Left hindlimb (tissue), 1 donor: ENCODE measurements around the gene C5orf15.
"Not testable (repeated sequence)": the region's sequence is repeated elsewhere in the genome, so short reads cannot be mapped to it uniquely, and the experiment has no call there.

ENCODE experiments used
- DNase-seq: peaks from one replicate; pipeline ENCODE4 v3.0.0-alpha.2; 2018

C5orf15 gene

DNA sequence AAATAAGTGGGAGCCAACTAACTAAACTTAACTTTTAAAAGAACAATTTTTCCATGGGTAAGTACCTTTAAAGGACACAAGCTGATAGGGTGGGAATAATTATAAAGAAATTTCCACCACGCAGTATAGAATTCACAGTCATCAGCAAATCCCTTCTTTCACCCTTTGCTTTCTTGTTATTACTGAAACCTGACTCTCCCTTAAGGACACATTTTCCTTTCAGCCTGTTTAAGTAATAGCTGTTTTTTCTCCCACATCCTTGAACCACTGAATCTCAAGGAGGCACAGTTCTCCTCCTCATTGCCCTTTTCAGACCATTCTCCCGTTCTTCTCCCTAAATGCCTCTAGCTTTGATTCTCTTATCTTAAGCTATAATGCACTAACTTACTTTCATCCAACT is 6.3 kb downstream of the C5orf15 start:
- no peak for DNase-seq

GRCh38 chr5:133959643-133960042 is 8.8 kb downstream of the C5orf15 start:
- DNase-seq = no peak

- DNase-seq = no peak
Observed at GRCh38 chr5:133957591-133957990, 10.8 kb downstream of the C5orf15 start.

- DNase-seq = no peak
Observed at GRCh38 chr5:133957080-133957479, 11.3 kb downstream of the C5orf15 start.

GRCh38 chr5:133956196-133956595 is 12.2 kb downstream of the C5orf15 start:
- DNase-seq = not testable (repeated sequence)

DNA sequence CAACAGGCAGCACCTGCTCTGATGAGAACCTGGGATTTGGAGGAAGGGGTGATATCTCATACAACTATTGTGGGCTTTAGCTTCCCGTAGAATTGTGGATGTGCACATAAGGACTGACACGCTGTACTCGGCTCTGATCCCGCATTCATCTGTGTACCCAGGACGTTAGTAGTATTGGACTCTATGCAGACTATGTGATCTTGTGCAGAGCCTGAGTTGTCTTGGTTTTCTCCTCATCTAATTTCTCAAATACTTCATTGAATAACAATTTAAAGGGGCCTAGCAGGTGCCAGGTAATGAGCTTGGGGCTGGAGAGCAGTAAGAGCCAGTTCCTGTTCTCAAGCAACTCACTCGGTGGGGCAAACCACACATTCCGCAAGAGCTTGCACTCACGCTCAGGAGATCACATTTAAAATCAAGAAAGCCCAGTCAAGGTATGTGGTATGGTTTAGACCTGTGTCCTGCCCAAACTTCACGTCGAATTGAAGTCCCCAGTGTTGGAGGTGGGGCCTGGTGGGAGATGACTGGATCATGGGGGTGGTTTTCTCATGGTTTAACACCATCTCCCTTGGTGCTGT is 14.8 kb downstream of the C5orf15 start:
- no peak for DNase-seq

DNA sequence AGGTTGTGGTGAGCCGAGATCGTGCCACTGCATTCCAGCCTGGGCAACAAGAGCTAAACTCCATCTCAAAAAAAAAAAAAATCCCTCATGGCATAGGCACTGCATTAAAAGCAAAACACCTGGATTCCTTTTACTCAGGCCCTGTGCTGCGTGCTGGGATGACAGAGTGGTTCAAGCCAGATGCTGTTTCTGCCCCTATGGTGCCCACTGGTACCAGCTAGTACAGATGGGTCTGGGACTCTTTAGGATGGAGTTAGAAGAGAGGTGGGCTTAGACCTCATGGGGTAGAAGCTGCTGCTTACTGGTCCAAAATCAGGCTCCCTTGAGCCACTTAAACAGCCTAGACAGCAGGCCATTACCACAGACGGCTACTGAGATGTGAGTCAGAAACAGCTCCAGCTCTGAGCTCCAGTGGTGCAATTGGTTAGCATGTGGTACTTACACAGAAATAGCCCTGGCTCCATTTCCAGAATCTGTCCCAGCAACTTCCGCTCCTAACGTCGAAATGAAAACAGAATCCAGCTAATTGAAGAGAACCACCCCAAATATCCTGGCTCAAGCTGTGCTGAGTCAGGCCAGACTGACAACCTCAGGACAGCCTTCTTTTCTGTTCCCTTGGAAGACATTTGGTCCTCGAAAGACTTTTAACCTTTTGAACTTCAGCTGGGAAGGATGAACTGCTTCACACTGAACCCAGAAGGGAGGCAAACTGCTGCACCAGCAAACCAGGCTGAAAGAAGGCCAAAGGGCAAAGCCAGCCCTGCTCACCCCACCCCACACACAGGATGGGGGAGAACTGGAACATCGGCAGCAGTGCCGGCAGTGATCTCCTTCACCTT is 15.5 kb downstream of the C5orf15 start:
- DNase-seq = peak; percentile 59

DNA sequence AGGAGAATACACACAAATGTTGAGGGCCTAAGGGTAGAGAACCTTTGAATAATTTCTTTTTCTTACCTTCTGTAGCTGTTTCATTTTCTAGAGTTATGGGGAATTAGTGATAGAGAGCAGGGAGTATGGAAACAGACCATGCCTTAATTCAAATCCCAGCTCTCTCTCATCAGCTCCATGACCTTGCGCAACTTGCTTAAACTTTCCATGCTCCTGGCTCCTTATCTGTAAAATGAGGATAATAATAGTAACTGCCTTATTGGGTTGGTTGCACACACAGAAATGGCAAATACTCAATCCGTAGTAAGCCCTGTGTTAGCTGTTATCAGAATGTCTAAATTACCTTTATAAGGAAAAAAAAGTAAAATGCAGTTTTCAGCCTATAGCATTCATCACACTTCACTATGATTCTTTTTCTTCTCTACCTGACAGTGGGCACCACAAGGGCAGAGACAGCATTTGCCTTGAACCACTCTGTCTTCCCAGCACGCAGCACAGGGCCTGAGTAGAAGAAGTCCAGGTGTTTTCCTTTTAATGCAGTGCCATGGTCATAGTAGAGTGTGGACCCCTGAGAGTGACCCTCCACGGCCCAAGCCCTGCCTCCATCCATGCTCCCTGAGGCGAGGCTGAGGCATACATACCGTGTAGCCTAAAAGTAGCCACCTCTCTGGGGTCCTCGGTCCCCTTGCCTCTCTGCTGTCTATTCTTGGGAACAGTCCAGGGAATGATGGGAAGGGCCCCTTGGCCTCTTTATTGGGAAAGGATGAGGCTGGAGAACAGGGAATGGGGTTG is 17.4 kb downstream of the C5orf15 start:
- DNase-seq = no peak

DNA sequence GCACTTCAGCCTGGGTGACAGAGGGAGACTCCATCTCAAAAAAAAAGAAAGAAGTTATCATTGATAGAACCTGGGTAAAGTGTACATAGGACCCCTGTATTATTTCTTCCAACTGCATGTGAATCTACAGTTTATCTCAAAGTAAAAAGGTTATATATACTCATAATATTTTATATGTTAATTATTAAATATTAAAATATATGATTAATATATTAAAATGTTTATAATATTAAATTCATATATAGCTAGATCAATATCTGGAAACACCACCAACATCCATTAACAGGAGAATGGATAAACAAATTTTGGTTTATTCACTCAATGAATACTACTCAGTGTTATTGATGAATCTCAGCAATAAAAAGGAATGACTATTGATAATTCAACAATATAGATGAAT is 19.7 kb downstream of the C5orf15 start:
- DNase-seq = no peak

DNA sequence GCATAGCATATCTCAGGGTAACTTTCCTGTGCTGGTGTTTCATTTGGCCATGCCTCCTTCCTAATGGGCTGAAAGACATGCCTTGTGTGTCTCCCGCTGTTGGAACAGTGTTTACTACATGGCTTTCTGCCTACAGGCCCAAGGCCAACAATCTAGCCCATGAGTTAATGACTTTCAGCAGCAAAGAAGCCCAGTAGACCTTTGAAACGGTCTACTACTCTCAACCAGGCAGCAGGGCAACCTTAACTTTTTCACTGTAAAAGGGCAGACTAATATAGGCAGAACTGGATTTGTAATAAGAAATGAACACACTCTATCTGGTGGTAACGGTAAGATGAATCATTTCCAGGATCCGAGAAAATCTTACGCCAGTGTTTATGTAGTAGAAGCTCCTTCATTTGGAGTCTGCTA is 21.0 kb downstream of the C5orf15 start:
- DNase-seq = peak; percentile 71

DNA sequence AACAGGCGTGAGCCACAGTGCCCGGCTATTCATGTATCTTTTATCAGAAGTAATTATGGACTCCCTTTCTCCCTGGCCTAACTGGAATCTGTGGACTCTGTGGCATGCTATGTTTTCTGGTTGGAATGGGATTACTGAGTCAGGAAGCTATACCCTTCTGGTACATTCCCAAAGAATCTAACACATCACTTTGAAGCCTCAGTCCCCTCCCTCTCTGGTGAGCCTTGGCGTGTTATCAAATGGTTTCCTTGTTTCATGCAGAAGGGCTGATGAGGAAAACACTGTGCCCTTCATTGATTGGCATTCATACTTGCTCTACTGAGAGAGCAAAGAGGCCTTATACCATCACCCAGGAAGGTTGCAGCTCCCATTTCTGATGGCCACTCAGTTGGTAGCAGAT is 22.9 kb downstream of the C5orf15 start:
- DNase-seq = no peak

GRCh38 chr5:133944263-133945185 is 23.9 kb downstream of the C5orf15 start:
- DNase-seq = no peak

GRCh38 chr5:133943475-133943817 is 25.0 kb downstream of the C5orf15 start:
- no peak for DNase-seq

GRCh38 chr5:133942614-133943474 is 25.6 kb downstream of the C5orf15 start:
- peak; percentile 42 for DNase-seq

DNA sequence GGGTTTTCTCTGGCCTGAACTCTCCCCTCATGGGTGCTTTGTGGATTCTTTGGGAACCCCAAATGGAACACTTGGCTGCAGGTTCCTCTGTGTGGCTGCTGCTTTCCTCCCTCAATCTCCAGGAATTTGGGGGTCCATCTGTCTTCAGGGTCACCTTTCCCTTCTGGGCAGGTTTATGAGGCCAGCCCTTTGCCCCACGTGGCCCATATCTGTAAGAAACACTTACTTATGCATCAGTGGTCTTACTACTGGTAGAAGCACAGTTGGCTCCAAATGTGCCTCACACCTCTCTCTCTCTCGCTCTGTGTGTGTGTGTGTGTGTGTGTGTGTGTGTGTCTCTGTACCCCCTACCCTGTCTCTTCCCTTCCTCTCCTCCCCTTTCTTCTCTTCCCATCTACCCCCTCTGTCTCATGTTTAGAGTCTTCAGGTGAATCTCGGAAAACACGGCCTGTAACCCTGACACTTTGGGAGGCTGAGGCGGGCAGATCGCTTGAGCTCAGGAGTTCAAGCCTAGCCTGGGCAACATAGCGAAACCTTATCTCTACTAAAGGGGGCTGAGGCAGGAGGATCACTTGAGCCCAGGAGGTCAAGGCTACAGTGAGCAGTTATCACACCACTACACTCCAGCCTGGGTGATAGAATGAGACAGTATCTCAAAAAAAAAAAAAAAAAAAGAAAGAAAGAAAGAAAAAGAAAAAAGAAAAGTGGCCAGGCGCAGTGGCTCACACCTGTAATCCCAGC is 26.8 kb downstream of the C5orf15 start:
- no peak for DNase-seq

- no peak for DNase-seq
Observed at GRCh38 chr5:133939668-133940067, 28.8 kb downstream of the C5orf15 start.

GRCh38 chr5:133938929-133939328 is 29.5 kb downstream of the C5orf15 start:
- no peak for DNase-seq

- DNase-seq = no peak
Observed at GRCh38 chr5:133938039-133938821, 30.2 kb downstream of the C5orf15 start.

GRCh38 chr5:133937628-133938027 is 30.8 kb downstream of the C5orf15 start:
- DNase-seq = not testable (repeated sequence)

DNA sequence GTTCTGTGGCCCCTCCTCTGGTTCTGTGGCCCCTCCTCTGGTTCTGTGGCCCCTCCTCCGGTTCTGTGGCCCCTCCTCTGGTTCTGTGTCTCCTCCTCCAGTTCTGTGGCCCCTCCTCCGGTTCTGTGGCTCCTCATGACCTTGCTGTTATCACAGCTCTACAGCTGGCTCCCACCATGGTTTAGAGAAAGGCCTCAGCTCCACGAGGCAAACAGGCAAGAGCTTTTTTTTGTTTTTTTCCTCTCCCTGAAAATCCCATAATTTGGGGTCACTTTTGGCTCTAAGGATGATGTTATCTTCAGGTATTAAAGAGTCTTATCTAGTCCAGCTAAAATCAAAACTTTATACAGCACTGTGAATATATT is 31.8 kb downstream of the C5orf15 start:
- DNase-seq = no peak
